ENCODE data around the gene PRXL2A.
A peak's percentile ranks its signal among the peaks of the same experiment; 100 is the strongest.

Gene PRXL2A

DNA sequence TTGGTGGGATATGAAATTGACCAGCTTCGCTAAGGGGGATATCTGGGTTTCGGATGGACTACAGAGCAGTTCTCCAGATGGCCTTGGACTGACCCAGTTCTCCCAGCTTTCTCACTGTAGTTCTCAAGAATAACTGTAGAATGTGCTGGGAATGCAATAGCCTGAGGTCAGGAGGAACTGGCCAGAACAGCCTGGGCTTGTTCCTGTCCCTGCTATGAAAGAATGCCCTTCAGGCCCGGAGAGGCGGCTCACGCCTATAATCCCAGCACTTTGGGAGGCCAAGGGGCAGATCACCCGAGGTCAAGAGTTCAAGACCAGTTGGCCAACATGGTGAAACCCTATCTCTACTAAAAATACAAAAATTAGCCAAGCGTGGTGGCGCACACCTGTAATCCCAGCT lies 33.5 kb downstream of the PRXL2A start:
- peaks cover 3% of the 10 kb centered on the region for H3K4me1 ChIP-seq (ENCODE audit: insufficient read depth, low read length)
- H3K9me3 ChIP-seq (ENCODE audit: low read length), result no peaks in the 10 kb centered on the region
- H3K4me3 ChIP-seq (ENCODE audit: low read length), result no peak overlapping the region
- H2AFZ ChIP-seq (ENCODE audit: low read depth, low read length), result no peak overlapping the region
- H3K27me3 ChIP-seq (ENCODE audit: insufficient read depth, low read length), result no peaks in the 10 kb centered on the region
- H3K36me3 ChIP-seq (ENCODE audit: insufficient read depth, low read length), result no peaks in the 10 kb centered on the region

DNA sequence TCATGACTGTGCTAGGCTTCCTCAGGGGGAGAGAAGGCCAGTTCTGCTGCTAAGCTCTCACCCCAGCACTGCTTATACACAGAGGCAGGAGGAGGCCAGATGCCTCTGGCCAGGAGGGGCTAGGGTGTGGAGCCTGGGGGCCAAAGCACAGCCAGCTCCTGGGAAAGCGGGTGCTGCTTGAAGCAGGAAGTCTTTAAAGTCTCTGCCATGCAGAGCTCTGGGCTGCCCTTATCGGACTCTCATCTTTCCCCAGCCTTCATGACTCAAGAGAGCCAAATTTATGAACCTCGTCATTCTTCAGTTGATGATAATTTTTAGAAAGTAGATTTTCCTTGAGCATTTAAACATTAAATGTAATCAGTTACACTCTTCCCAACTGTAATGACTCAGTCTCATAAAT lies 34.5 kb downstream of the PRXL2A start:
- H3K4me3 ChIP-seq (ENCODE audit: low read length), result no peak overlapping the region
- no peak overlapping the region for H2AFZ ChIP-seq (ENCODE audit: low read depth, low read length)
- peaks cover 3% of the 10 kb centered on the region for H3K4me1 ChIP-seq (ENCODE audit: insufficient read depth, low read length)
- no peaks in the 10 kb centered on the region for H3K36me3 ChIP-seq (ENCODE audit: insufficient read depth, low read length)
- no peaks in the 10 kb centered on the region for H3K9me3 ChIP-seq (ENCODE audit: low read length)
- no peaks in the 10 kb centered on the region for H3K27me3 ChIP-seq (ENCODE audit: insufficient read depth, low read length)

DNA sequence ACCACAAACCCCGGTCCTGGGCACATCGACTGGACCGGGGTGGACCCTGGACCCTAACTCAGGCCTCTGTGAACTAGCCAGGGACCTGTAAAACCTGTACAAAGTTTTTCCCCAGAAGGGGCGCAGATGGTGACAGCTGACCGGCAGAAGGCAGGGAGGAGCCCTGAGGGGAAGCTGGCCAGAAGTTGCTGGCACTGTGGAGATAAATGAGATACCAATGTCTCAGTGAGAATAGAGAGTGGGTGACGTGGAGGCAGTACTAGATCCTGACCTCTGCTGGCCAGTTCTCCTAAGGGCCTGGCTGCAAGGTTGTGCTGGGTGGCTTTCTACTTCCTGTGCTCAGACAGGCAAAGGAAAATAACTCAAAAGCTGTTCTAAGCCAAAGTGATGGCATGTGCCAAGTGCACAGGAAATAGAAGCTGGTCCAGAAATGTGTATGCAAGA lies 35.2 kb downstream of the PRXL2A start:
- Histone ChIP-seq H3K9me3 (ENCODE audit: low read length) (no peaks in the 10 kb centered on the region), H3K27me3 (ENCODE audit: insufficient read depth, low read length) (no peaks in the 10 kb centered on the region)

DNA sequence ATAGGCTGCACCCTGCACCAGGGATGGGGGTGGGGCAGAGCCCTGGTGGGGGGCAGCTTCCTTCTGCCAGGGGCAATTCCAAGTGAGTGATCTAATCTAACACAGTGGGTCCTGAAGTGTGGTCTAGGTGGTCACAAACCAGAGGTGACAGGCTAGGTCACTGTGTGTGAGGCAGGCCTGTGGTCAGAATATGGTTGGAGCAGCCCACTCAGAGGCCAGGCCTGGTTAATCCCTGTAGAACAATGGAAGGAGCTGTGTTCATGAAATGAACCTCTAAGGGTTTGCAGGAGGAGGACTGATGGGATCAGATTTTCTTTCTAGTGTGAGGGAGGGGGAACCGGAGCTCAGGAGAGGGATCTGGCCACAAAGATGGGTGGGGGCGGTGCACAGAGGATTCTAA lies 35.8 kb downstream of the PRXL2A start:
- H3K4me1 ChIP-seq (ENCODE audit: insufficient read depth, low read length), result peaks cover 3% of the 10 kb centered on the region
- H3K9me3 ChIP-seq (ENCODE audit: low read length), result no peaks in the 10 kb centered on the region
- no peak overlapping the region for H2AFZ ChIP-seq (ENCODE audit: low read depth, low read length)
- no peaks in the 10 kb centered on the region for H3K36me3 ChIP-seq (ENCODE audit: insufficient read depth, low read length)
- no peak overlapping the region for H3K4me3 ChIP-seq (ENCODE audit: low read length)
- H3K27me3 ChIP-seq (ENCODE audit: insufficient read depth, low read length), result no peaks in the 10 kb centered on the region

More for the DNA sequence above, 35.2 kb downstream of the PRXL2A start:
- H3K4me3 ChIP-seq (ENCODE audit: low read length), result no peak overlapping the region
- H3K4me1 ChIP-seq (ENCODE audit: insufficient read depth, low read length), result peaks cover 3% of the 10 kb centered on the region
- no peaks in the 10 kb centered on the region for H3K36me3 ChIP-seq (ENCODE audit: insufficient read depth, low read length)
- H2AFZ ChIP-seq (ENCODE audit: low read depth, low read length), result no peak overlapping the region

DNA sequence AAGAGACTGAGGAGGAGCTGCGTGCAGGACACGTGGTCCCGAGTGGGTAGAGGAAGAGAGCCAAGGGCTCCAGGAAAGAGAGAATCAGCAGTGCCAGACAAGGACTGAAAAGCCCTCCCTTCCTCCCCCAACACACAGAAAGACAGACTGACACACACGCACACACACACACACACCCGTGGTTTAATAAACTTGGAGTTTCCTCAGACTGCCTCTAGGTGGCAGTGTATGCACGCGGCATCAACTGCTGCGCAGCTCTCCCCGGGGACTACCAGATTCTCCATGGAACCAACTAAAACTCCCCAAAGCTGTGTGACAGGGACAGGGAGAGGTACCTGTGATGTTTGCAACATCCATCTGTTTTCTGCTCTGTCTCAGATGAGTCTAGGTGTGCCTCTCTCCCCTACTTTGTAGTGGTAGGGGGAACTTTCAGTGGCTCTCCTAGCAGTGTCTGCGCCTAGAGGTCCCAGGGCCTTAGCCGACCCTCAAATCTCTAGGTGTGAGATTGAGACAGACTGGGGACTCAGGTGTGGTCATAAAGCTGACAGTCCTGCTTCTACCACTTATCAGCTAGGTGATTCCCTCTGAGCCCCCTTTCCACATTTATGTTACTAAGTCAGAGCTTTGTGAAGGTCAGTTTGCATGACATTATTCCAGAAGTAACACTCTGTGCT lies 36.4 kb downstream of the PRXL2A start:
- H3K9me3 ChIP-seq (ENCODE audit: low read length), result no peaks in the 10 kb centered on the region
- peaks cover 3% of the 10 kb centered on the region for H3K4me1 ChIP-seq (ENCODE audit: insufficient read depth, low read length)
- H3K36me3 ChIP-seq (ENCODE audit: insufficient read depth, low read length), result no peaks in the 10 kb centered on the region
- H3K27me3 ChIP-seq (ENCODE audit: insufficient read depth, low read length), result no peaks in the 10 kb centered on the region
- no peak overlapping the region for H2AFZ ChIP-seq (ENCODE audit: low read depth, low read length)
- no peak overlapping the region for H3K4me3 ChIP-seq (ENCODE audit: low read length)

DNA sequence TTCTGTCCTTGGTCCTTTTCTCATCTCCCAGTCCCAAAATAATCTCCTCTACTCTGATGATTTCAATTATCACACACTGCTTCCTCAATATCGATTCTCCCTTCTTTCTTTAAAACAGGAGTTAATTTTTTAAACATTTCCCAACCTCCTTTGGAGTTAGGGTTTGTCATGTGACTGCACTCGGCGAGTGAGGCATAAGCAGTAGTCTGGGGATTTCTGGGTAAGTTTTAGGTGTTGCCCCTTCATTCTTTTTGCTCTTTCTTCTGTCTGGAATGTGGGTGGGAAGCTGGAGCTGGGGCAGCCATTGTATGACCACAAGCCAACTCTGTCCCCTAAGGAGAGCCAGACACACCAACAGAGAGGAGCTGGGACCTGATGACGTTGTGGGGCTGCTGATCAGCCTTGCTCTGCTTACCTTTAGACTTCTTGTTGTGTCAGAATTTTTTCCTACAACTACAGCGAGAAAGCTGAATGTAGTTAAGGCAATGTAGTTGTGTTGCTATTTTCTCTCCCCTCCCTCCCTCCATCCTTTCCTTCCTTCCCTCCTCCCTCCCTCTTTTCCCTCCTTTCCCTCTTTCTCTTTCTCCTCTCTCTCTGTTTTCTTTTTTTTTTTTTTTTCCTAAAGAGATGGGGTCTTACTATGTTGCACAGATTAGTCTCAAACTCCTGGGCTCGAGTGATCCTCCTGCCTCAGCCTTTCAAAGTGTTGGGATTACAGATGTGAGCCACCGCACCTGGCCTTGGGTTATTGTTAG lies 39.3 kb downstream of the PRXL2A start:
- H2AFZ ChIP-seq (ENCODE audit: low read depth, low read length), result no peak overlapping the region
- peaks cover 2% of the 10 kb centered on the region for H3K9me3 ChIP-seq (ENCODE audit: low read length)
- peaks cover 3% of the 10 kb centered on the region for H3K4me1 ChIP-seq (ENCODE audit: insufficient read depth, low read length)
- H3K27me3 ChIP-seq (ENCODE audit: insufficient read depth, low read length), result no peaks in the 10 kb centered on the region
- no peaks in the 10 kb centered on the region for H3K36me3 ChIP-seq (ENCODE audit: insufficient read depth, low read length)
- no peak overlapping the region for H3K4me3 ChIP-seq (ENCODE audit: low read length)

DNA sequence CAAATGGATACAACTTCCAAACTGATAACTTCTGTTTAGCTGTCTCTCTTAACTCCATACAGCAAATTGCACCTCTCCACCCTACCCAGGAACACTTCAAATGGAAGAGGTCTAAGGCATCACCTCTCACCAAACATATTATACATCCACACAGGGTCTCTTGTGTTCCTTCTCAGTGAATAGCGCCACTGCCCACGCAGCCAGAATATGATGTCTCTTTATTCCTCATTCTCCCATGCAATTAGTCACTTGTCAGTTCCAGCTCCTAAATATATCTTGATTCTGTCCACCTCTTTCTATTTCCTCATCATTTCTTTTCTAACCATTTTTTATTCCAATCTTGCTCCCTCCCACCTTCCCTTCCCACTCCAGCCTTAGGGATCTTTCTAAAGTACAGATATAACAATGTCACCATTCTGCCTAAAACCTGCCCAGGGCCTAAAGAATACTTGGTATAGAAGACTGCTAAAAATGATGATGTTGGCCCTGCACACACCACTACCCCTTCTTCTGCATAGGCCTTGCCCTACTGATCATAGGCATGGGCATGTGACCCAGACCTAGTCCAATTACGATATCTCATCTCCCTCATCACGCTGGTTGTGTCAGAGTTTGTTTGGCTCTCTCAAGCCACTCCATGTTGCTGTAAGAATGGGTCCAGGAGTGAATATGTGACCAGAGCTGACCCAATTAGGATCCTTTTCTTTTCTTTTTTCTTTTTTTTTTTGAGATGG lies 40.0 kb downstream of the PRXL2A start:
- Histone ChIP-seq H3K27me3 (ENCODE audit: insufficient read depth, low read length) (no peaks in the 10 kb centered on the region), H3K9me3 (ENCODE audit: low read length) (peaks cover 2% of the 10 kb centered on the region)

DNA sequence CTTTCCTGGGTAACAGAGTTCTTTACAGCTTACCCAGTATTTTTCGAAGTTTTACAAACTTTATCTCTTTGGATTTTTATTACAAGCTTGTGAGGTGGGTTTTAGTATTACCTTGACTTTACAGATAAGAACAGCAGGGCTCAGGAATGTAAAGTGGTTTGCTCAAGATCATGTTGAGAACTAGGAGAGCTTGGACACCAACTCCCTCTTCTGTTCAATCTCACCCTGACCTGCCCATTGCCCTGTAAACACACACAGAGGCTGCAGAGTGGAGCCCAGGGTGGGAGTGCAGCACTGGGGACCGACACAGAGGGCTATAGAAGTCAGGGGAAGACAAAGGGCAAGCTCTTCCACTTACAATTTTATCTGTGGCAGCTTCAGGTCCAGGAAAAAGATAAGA lies 41.2 kb downstream of the PRXL2A start:
- H3K4me1 ChIP-seq (ENCODE audit: insufficient read depth, low read length), result peaks cover 6% of the 10 kb centered on the region
- H3K36me3 ChIP-seq (ENCODE audit: insufficient read depth, low read length), result no peaks in the 10 kb centered on the region
- no peak overlapping the region for H3K4me3 ChIP-seq (ENCODE audit: low read length)
- no peak overlapping the region for H2AFZ ChIP-seq (ENCODE audit: low read depth, low read length)
- H3K9me3 ChIP-seq (ENCODE audit: low read length), result peaks cover 2% of the 10 kb centered on the region
- H3K27me3 ChIP-seq (ENCODE audit: insufficient read depth, low read length), result no peaks in the 10 kb centered on the region

More for the DNA sequence above, 40.0 kb downstream of the PRXL2A start:
- no peak overlapping the region for H2AFZ ChIP-seq (ENCODE audit: low read depth, low read length)
- no peak overlapping the region for H3K4me3 ChIP-seq (ENCODE audit: low read length)
- peaks cover 8% of the 10 kb centered on the region for H3K4me1 ChIP-seq (ENCODE audit: insufficient read depth, low read length)
- H3K36me3 ChIP-seq (ENCODE audit: insufficient read depth, low read length), result no peaks in the 10 kb centered on the region

DNA sequence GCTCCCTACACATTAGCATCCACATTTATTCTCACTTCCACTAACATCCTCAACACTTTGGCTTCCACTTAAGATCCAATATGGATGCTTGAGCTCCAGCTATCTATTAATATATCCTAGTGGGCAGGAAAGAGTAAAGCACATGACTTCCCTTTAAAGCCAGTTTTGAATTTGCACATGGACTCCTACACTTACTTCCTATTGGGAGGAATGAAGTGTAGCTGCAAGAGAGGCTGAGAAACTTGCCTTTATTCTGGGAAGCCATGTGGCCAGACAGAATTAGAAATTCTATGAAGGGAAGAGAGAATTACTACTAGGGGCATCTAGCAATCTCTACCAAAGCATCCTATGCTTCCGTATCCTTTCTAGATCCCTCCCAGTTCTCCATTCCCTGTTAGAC lies 42.8 kb downstream of the PRXL2A start:
- H3K4me1 ChIP-seq (ENCODE audit: insufficient read depth, low read length), result peaks cover 17% of the 10 kb centered on the region
- H3K36me3 ChIP-seq (ENCODE audit: insufficient read depth, low read length), result no peaks in the 10 kb centered on the region
- H3K4me3 ChIP-seq (ENCODE audit: low read length), result no peak overlapping the region
- peaks cover 2% of the 10 kb centered on the region for H3K9me3 ChIP-seq (ENCODE audit: low read length)
- H3K27me3 ChIP-seq (ENCODE audit: insufficient read depth, low read length), result no peaks in the 10 kb centered on the region
- no peak overlapping the region for H2AFZ ChIP-seq (ENCODE audit: low read depth, low read length)

DNA sequence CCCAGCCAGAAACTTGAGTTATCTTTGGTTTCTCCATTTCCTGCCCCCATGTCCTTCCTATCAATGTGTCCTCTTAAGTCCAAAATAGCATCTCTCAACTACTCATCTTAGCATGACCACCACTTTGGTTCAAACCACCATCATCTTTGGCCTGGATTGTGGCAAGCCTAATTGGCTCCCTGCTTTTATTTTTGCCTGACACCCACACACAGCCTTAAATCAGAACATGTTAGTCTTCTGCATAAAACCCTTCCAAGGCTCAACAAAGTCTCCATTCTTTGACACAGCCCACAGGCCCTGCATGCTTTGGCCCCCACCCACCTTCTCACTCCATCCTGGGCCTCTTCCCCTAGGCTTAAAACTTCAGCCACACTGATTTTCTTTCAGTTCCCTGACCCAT lies 43.7 kb downstream of the PRXL2A start:
- Histone ChIP-seq H3K36me3 (ENCODE audit: insufficient read depth, low read length) (no peaks in the 10 kb centered on the region), H3K4me1 (ENCODE audit: insufficient read depth, low read length) (peaks cover 20% of the 10 kb centered on the region), H3K27me3 (ENCODE audit: insufficient read depth, low read length) (no peaks in the 10 kb centered on the region), H3K9me3 (ENCODE audit: low read length) (peaks cover 2% of the 10 kb centered on the region), H2AFZ (ENCODE audit: low read depth, low read length) (no peak overlapping the region), H3K4me3 (ENCODE audit: low read length) (no peak overlapping the region)

DNA sequence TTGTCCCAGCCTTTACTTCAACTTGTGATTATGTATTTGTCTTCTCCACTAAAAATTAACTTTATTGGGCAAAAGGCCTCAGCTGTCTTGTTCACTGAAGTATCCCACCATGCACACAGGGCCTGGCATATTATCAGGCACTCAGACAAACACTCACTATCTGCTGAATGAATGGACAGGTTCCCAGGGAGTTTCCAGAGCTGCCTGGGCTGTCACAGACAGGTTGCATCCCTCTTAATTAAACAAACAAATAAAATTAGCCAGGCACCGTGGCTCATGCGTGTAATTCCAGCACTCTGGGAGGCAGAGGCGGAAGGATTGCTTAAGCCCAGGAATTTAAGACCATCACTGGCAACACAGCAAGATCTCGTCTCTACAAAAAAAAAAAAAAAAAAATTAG lies 44.3 kb downstream of the PRXL2A start:
- Histone ChIP-seq H3K36me3 (ENCODE audit: insufficient read depth, low read length) (peaks cover 2% of the 10 kb centered on the region), H2AFZ (ENCODE audit: low read depth, low read length) (no peak overlapping the region), H3K27me3 (ENCODE audit: insufficient read depth, low read length) (no peaks in the 10 kb centered on the region), H3K4me1 (ENCODE audit: insufficient read depth, low read length) (peaks cover 20% of the 10 kb centered on the region), H3K4me3 (ENCODE audit: low read length) (no peak overlapping the region), H3K9me3 (ENCODE audit: low read length) (peaks cover 2% of the 10 kb centered on the region)

DNA sequence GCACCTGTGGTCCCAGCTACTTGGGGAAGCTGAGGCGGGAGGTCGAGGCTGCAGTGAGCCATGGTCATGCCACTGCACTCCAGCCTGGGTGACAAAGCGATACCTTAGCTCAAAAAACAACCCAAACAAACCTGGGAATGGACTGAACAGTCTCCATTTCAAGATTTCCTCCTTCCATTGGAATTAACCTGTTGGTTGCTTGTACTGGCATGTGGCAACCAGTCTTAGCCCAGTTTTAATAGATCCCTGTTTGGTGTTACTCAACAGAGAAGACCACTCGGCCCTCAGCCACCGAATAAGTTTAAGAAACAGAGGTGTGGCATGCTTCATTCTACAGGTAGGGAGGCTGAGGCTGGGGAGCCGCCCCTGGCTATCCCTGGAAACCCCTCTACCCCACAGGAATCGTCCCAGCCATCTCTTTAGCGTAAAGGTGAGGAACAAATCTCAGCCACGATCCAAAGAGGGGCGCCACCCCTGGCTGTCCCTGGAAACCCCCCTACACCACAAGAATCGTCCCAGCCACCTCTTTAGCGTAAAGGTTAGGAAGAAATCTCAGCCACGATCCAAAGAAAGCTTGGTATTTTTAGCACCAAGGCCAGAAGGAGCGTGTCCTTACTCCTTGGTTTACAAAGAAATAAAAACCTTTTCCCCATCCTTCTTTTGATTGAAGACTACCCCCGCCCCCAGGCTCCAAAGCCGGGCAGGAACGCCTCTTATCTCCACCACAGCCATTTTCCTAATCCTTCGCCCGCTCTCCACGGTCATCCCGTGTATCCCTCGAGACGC lies 44.9 kb downstream of the PRXL2A start:
- H3K9me3 ChIP-seq (ENCODE audit: low read length), result peaks cover 2% of the 10 kb centered on the region
- no peaks in the 10 kb centered on the region for H3K27me3 ChIP-seq (ENCODE audit: insufficient read depth, low read length)
- peak overlapping the region; percentile 69 for H2AFZ ChIP-seq (ENCODE audit: low read depth, low read length)
- H3K4me1 ChIP-seq (ENCODE audit: insufficient read depth, low read length), result peaks cover 20% of the 10 kb centered on the region
- peak overlapping the region; percentile 57 for H3K4me3 ChIP-seq (ENCODE audit: low read length)
- peaks cover 5% of the 10 kb centered on the region for H3K36me3 ChIP-seq (ENCODE audit: insufficient read depth, low read length)
